ENCODE measurements around the gene CIAPIN1. TPM values are rescaled to one million over a fixed set of nuclear protein-coding genes. Genes with fewer than 3 reads are reported as not detected.

CIAPIN1 gene
- total RNA-seq, 3 donors from 2014 or later, result 43.2 to 63.7 (median 53.8) TPM

GRCh38 chr16:57412584-57412983 is 34.6 kb downstream of the CIAPIN1 start:
- peaks cover 7% of the 10 kb centered on the region for H3K4me1 ChIP-seq (ENCODE audit: low read depth)
- intact Hi-C loops (cut with DNase I, micrococcal nuclease), result no loop called here
- TF ChIP-seq, protein P1, sequence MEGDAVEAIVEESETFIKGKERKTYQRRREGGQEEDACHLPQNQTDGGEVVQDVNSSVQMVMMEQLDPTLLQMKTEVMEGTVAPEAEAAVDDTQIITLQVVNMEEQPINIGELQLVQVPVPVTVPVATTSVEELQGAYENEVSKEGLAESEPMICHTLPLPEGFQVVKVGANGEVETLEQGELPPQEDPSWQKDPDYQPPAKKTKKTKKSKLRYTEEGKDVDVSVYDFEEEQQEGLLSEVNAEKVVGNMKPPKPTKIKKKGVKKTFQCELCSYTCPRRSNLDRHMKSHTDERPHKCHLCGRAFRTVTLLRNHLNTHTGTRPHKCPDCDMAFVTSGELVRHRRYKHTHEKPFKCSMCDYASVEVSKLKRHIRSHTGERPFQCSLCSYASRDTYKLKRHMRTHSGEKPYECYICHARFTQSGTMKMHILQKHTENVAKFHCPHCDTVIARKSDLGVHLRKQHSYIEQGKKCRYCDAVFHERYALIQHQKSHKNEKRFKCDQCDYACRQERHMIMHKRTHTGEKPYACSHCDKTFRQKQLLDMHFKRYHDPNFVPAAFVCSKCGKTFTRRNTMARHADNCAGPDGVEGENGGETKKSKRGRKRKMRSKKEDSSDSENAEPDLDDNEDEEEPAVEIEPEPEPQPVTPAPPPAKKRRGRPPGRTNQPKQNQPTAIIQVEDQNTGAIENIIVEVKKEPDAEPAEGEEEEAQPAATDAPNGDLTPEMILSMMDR (IDR thresholded peaks at IDR 0.05), result no peak
- DNase-seq (no peak), ATAC-seq (no peak)
- H3K36me3 ChIP-seq (ENCODE audit: low read depth), result no peaks in the 10 kb centered on the region
- H3K9me3 ChIP-seq, result no peaks in the 10 kb centered on the region
- no peak overlapping the region for H3K4me3 ChIP-seq

- no peak overlapping the region for H3K4me3 ChIP-seq
- no peaks in the 10 kb centered on the region for H3K4me1 ChIP-seq (ENCODE audit: low read depth)
- H3K9me3 ChIP-seq, result no peaks in the 10 kb centered on the region
- ATAC-seq (no peak), DNase-seq (no peak)
- intact Hi-C loops (cut with DNase I, micrococcal nuclease), result no loop called here
- no peaks in the 10 kb centered on the region for H3K36me3 ChIP-seq (ENCODE audit: low read depth)
- TF ChIP-seq, protein P1 (IDR thresholded peaks at IDR 0.05), result no peak
These were observed 35.7 kb downstream of the CIAPIN1 start for GRCh38 chr16:57411362-57411976.

- Histone ChIP-seq H3K4me3 (no peak overlapping the region), H3K4me1 (ENCODE audit: low read depth) (no peaks in the 10 kb centered on the region), H3K36me3 (ENCODE audit: low read depth) (no peaks in the 10 kb centered on the region), H3K9me3 (no peaks in the 10 kb centered on the region)
- DNase-seq (no peak), ATAC-seq (no peak)
- intact Hi-C loops (cut with DNase I, micrococcal nuclease), result no loop called here
- TF ChIP-seq, protein P1 (IDR thresholded peaks at IDR 0.05), result no peak
These were observed 37.2 kb downstream of the CIAPIN1 start for GRCh38 chr16:57409870-57410587.

DNA sequence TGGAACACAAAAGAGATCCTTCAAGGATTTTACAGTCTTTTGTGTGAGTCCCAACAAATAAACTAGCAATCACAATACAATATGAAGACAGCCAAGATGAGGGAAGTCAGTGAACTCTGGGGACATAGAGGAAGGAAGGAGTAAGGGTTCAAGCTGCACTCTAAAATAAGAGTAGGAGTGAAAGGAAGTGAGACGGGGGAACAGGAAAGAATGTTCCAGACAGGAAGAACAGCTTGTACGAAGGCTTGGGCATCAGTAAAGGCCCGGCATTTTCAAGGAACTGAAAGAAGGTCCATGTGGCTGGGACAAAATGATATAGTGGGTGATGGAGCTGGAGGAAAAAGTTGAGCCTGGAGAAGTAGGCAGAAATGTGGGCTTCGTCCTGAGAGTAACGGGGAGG is 38.1 kb downstream of the CIAPIN1 start:
- no peak for ATAC-seq
- no peak for DNase-seq
- Histone ChIP-seq H3K4me3 (no peak overlapping the region), H3K4me1 (ENCODE audit: low read depth) (no peaks in the 10 kb centered on the region), H3K36me3 (ENCODE audit: low read depth) (no peaks in the 10 kb centered on the region), H3K9me3 (no peaks in the 10 kb centered on the region)
- intact Hi-C loops (cut with DNase I, micrococcal nuclease), result no loop called here
- TF ChIP-seq, protein P1 (IDR thresholded peaks at IDR 0.05), result no peak

DNA sequence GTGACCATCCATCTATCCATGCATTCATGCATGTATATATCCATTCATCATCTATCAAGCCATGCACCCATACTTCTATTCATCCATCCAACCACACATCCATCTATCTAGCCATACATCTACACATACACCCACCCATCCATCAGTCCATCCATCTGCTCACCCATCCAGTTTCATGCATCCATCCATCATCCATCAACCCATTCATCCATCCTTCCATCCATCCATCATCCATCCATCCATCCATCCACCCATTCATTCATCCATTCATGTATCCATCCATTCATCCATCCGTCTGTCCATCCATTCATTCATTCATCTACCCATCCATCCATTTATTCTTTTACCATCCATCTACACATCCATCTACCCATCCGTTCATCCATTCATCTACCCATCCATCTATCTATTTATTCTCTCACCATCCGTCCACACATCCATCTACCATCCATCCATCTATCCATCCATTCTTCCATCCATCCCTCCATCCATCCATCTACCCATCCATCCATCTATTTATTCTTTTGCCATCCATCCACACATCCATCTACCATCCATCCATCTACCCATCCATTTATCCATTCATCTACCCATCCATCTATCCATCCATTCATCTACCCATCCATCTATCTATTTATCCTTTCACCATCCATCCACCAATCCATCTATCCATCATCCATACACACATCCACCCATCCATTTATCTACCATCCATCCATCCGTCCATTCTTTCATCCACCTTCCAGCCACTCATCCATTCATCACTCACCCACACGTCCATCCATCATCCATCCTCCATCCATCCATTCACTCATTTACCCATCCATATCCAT is 39.4 kb downstream of the CIAPIN1 start:
- TF ChIP-seq, protein P1 (IDR thresholded peaks at IDR 0.05), result no peak
- H3K36me3 ChIP-seq (ENCODE audit: low read depth), result no peaks in the 10 kb centered on the region
- no peaks in the 10 kb centered on the region for H3K9me3 ChIP-seq
- H3K4me1 ChIP-seq (ENCODE audit: low read depth), result no peaks in the 10 kb centered on the region
- ATAC-seq (no peak), DNase-seq (no peak)
- H3K4me3 ChIP-seq, result no peak overlapping the region
- intact Hi-C loops (cut with DNase I, micrococcal nuclease), result no loop called here

All from mucosa of descending colon (tissue), 3 donors.